NCI-H187 (cell line): Measurements from ENCODE around the gene COBL.

Experiments
- DNase-seq, 2 experiments: peaks; one replicate each; lab custom pipeline; 2025; lab: John Stamatoyannopoulos, UW

The COBL gene

GRCh38 chr7:51073171-51073570 is 243.4 kb downstream of the COBL start:
- no peak for DNase-seq

DNA sequence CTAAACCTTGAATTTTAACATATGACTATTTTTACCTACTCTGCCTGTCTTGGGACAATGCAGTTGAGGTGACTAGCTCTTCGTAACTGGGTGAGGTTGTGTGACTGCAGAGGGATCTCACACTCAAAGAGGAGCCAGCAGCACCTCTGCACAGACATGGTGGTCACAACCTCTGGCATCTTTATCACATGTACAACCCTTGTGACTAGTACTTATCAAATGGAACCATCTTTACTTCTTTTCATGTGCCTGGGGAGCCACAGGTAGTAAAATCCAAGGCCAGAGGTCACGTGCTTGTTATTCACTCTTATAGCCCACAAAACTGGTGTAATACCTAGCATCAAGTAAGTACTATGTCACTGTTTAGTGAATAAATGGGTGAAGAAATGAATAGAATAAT is 244.3 kb downstream of the COBL start:
- DNase-seq, result no peak

- no peak for DNase-seq
These were observed 245.2 kb downstream of the COBL start for GRCh38 chr7:51071427-51071826.

- no peak for DNase-seq
These were observed 246.5 kb downstream of the COBL start for GRCh38 chr7:51070151-51070550.

DNA sequence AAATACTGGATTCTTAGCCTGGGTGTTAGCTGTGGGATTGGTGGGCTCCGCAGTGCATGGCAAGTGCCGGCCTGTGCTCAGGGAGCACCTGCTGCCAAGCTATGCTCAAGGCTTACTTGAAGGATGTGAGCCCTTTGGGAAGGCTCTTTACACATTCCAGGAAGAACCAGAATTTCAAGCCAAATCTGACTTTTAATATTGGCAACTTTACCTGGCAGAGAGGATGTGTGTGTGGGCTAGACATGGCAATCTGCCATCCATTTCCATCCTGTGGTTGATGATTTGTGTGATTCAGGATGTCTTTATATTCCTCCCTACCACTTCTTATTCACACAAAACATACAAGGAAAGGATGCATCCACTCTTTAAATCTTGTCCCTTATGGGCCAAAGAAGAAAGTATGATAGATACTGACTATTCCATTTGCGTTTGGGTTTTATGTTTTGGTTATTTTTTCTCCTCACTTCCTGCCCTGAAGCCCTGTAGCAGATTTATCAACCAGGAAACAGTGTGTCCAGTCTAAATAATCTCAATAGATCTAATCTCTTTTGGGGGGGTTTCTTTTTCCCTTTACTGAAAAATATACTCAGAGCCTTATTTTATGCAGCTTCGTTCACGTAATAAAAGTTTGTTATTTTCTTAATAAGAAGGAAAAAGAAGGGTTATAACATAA is 247.1 kb downstream of the COBL start:
- DNase-seq, result no peak

- DNase-seq, result no peak
These were observed 248.2 kb downstream of the COBL start for GRCh38 chr7:51068401-51068800.

- peak in 1 of 2 experiments; percentile 14 for DNase-seq
These were observed 248.9 kb downstream of the COBL start for GRCh38 chr7:51067757-51068156.

GRCh38 chr7:51067258-51067657 is 249.4 kb downstream of the COBL start:
- DNase-seq, result no peak

- DNase-seq, result no peak
These were observed 250.2 kb downstream of the COBL start for GRCh38 chr7:51066405-51066882.

- DNase-seq, result no peak
These were observed 250.8 kb downstream of the COBL start for GRCh38 chr7:51065766-51066165.

GRCh38 chr7:51064688-51065087 is 251.9 kb downstream of the COBL start:
- no peak for DNase-seq

GRCh38 chr7:51062222-51062987 is 254.2 kb downstream of the COBL start:
- DNase-seq, result peak; percentile 24 to 34

DNA sequence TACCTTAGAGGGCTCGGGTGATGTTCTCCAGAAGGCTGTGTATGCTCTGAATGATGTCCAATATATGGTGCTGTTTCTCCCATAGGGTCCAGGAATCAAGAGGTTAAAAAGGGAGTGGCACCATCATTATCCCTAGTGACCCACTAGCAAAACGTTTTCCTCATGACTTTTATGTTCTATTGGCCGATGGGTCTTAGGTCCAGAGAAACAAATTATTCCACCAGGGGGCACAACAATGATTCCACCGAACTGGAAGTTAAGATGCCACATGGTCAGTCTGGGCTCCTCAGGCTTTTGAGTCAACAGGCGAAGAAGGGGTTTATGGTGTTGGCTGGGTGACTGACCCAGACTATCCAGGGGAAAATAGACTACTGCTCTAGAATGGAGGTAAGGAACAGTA is 256.1 kb downstream of the COBL start:
- no peak for DNase-seq

GRCh38 chr7:51059504-51060142 is 257.0 kb downstream of the COBL start:
- DNase-seq, result no peak

DNA sequence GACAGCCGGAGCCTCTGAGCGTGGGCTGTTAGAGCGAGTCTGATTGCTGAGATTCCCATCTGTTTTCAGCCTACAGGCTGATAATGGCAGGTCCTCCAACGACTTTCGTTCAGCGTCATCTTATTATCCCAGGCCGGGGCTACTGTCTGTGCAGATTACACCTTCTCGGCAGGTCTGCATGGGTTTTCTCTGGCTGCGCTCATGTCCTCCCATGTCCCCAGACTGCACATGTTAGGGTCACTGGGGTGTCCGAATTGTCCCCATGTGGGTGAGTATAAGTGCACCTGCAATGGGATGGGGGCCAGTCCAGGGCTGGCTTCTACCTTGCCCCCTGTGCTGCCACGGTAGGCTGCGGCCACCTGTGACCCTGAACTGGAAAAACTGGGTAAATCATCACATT is 257.8 kb downstream of the COBL start:
- no peak for DNase-seq

DNA sequence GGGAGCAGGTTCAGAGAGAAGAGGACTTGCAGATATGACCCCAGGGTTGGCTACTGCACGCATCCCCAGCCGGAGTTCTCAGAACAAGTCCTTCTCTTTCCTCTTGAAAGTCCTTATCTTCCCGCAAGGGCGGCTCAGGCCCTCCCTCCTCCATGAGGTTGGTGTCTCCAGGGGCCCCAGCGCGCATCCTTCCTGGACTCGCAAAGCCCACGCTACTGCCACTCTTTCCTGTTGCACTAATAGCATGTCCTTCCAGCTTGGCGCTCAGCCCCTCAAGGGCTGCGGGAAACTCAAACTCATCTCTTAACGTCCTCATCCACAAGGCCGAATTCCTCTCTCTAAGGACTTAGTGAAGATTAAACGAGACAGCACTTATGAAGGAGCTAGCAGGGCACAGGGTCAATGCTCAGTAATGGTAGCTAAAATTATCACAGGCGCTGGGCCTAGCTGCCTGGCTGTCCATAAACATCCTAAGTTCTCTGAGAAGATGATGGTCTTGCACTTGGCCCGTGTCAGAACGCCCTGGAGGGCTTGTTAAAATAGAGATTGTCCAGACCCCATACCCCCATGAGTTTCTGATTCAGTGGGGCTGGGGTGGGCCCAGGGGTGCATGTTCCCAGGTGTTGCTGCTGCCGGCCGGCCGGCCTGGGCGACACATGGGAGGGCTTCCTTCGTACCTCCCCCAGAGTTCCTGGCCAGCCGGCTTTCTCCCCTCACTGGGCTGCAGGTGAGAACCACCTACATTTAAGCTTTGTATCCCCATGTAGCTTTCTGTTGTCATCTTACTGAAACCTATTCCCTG is 261.4 kb downstream of the COBL start:
- DNase-seq, result no peak

DNA sequence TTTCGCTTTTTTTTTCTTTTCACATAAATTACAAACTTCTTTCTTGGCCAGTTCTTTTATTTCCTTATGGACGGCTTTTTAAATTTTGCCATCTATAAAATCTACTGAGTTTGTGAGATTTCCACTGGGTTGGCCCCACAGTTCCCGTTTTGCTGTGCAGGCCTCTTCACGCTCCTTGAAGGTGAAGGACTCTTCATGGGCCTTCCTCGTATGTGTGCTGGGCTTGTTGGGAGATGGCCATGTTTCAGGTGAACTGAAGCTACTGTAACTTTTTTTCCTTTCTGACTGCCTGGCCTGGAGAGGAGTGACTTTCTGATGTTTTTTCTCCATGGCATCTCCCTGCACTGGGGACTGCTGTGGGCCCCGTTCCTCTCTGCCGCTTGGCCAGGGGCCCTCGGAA is 262.4 kb downstream of the COBL start:
- peak in 1 of 2 experiments; percentile 21 for DNase-seq

GRCh38 chr7:51053160-51053925 is 263.3 kb downstream of the COBL start:
- DNase-seq, result no peak

DNA sequence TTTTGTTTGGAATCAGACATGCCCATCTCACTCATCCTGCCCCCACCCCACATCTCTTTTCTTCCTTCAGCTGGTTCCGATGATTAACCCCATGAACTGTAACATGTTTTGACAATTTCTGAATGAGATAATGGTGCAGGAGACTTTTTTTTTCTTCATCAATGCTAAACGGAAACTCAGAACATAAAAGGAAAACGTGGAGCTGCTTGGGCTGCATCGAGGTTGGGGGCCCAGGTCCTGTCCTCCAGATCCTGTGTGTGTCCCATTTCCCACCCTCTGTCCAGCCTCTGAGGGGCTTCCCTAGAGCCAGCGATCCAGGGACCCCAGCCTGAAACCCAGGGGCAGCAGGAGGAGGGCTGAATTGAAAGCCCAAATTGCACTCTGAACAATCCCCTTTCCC is 270.1 kb downstream of the COBL start:
- no peak for DNase-seq

GRCh38 chr7:51046103-51046466 is 270.5 kb downstream of the COBL start:
- no peak for DNase-seq

DNA sequence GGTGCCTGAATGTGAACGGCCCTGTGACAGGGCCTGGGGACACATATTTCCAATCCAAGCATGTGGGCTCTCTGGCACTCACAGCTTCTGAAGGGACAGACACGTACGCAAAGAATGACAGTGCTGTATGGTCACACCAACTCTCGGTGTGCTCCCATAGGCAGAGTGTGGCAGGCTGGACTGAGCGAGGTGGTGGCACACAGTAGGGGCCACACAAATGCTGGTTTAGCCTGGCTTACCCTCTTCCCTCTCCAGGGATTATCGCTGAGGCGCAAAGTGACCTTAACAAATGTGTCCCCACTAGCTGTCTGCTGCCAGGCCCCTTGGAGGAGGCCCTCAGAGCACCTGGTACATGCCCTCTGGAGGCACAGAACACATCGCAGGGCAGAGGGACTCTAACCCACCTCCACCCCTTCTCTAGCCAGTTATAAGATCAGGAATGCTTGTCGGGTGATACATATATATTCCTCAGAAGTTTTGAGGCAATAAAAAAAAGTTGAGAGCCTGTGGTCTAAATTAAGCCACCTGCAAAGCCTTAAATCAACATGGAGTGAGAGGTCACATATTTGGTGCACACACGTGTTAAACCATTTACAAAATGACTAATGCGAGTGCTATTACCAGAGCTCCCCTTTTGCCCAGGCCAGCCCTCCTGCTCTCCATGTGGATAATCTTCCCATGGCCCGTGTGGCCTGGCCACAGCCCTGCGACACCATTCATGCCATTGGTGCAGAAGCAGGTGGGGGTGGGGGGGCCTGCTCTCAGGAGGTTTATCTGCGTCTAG is 271.1 kb downstream of the COBL start:
- no peak for DNase-seq
